Neural progenitor cell (in vitro differentiated cells): Measurements from ENCODE around the gene AVPR1A. TPM values are rescaled to one million over a fixed set of nuclear protein-coding genes. Genes with fewer than 3 reads are reported as not detected.

ENCODE experiments used
- DNase-seq: peaks from one replicate; pipeline ENCODE4 v3.0.0-alpha.2; 2016; ENCODE audit warnings: low spot score
- H2AFZ ChIP-seq: fragments of 200-600 bp; sonication (generic); replicated peaks from 2 replicates; pipeline ENCODE4 v1.6.1; 2016; ENCODE audit warnings: antibody characterized with exemption
- H3F3A ChIP-seq: fragments of 200-600 bp; sonication (generic); 2 replicates; pipeline ENCODE4 v1.6.1; 2016; ENCODE audit warnings: antibody characterized with exemption, low read depth
- H3K27ac ChIP-seq: fragments of 200-600 bp; sonication (generic); 2 replicates; pipeline ENCODE4 v1.5.1; 2016; ENCODE audit warnings: mild to moderate bottlenecking
- H3K27me3 ChIP-seq: fragments of 200-600 bp; sonication (generic); 2 replicates; pipeline ENCODE4 v1.6.1; 2016; ENCODE audit warnings: mild to moderate bottlenecking, moderate library complexity
- H3K36me3 ChIP-seq: fragments of 200-600 bp; sonication (generic); 2 replicates; pipeline ENCODE4 v1.5.1; 2016
- H3K4me1 ChIP-seq: fragments of 200-600 bp; sonication (generic); 2 replicates; pipeline ENCODE4 v1.6.1; 2016; ENCODE audit warnings: mixed run types
- H3K4me2 ChIP-seq: fragments of 200-600 bp; sonication (generic); 2 replicates; pipeline ENCODE4 v1.6.1; 2016
- H3K4me3 ChIP-seq: fragments of 200-600 bp; sonication (generic); 2 replicates; pipeline ENCODE4 v1.5.1; 2016
- H3K79me2 ChIP-seq: fragments of 200-600 bp; sonication (generic); 2 replicates; pipeline ENCODE4 v1.6.1; 2016; ENCODE audit warnings: low read depth
- H3K9ac ChIP-seq: fragments of 200-600 bp; sonication (generic); 2 replicates; pipeline ENCODE4 v1.6.1; 2016
- H3K9me3 ChIP-seq: fragments of 200-600 bp; sonication (generic); 2 replicates; pipeline ENCODE4 v1.5.1; 2016; ENCODE audit warnings: low read depth
- H4K20me1 ChIP-seq: fragments of 200-600 bp; sonication (generic); 2 replicates; pipeline ENCODE4 v1.6.1; 2016; ENCODE audit warnings: low read depth
- H3K27ac Mint-ChIP-seq: 3 replicates; pipeline ENCODE4 v1.8.0; 2021; ENCODE audit warnings: mixed read lengths
- H3K27me3 Mint-ChIP-seq: 2 replicates; pipeline ENCODE4 v1.8.0; 2022; ENCODE audit warnings: low read depth, mild to moderate bottlenecking, inconsistent platforms, moderate library complexity, mixed read lengths; ENCODE audit not compliant: insufficient read depth
- H3K36me3 Mint-ChIP-seq: 3 replicates; pipeline ENCODE4 v1.8.0; 2021; ENCODE audit warnings: mixed read lengths
- H3K4me1 Mint-ChIP-seq: 3 replicates; pipeline ENCODE4 v1.8.0; 2021; ENCODE audit warnings: mixed read lengths
- H3K4me3 Mint-ChIP-seq: 3 replicates; pipeline ENCODE4 v1.8.0; 2021; ENCODE audit warnings: mild to moderate bottlenecking, moderate library complexity, mixed read lengths
- H3K9me3 Mint-ChIP-seq: 3 replicates; pipeline ENCODE4 v1.8.0; 2020; ENCODE audit warnings: mixed read lengths
- CTCF ChIP-seq: fragments of 200-600 bp; sonication (generic); IDR thresholded peaks from 2 replicates; pipeline ENCODE4 v1.5.1; 2017; ENCODE audit warnings: antibody characterized with exemption, mild to moderate bottlenecking
- EZH2 ChIP-seq: fragments of 200-600 bp; sonication (generic); IDR thresholded peaks from 2 replicates; pipeline ENCODE4 v1.6.1; 2017; ENCODE audit warnings: antibody characterized with exemption, mild to moderate bottlenecking, moderate library complexity
- EZH2phosphoT487 ChIP-seq: fragments of 200-600 bp; sonication (generic); IDR thresholded peaks from 2 replicates; pipeline ENCODE4 v1.6.1; 2017; ENCODE audit warnings: antibody characterized with exemption
- total RNA-seq: library from RNA; depleted of rRNA; stranded (reverse); fragments of >200 nt; gene quantifications from 2 replicates; pipeline ENCODE4 v1.2.3, GENCODE V29; 2015; ENCODE audit warnings: low replicate concordance

The AVPR1A gene
- total RNA-seq, 1 donor from 2014 or later = 0.04 TPM

- H4K20me1 ChIP-seq = no peaks in the 10 kb centered on the region
- no peak overlapping the region for H3K4me2 ChIP-seq
- H3K9me3 ChIP-seq = no peaks in the 10 kb centered on the region
- H3F3A ChIP-seq = peaks cover 22% of the 10 kb centered on the region
- H3K9me3 Mint-ChIP-seq = peaks cover 5% of the 10 kb centered on the region
- no peak overlapping the region for H3K9ac ChIP-seq
- H3K4me1 ChIP-seq = peaks cover 8% of the 10 kb centered on the region
- no peak overlapping the region for H3K4me3 ChIP-seq
- peaks cover 26% of the 10 kb centered on the region for H3K27me3 Mint-ChIP-seq
- H3K27me3 ChIP-seq = peaks cover 43% of the 10 kb centered on the region
- H3K4me1 Mint-ChIP-seq = peaks cover 17% of the 10 kb centered on the region
- H3K4me3 Mint-ChIP-seq = no peak overlapping the region
- peaks cover 4% of the 10 kb centered on the region for H3K36me3 Mint-ChIP-seq
- H2AFZ ChIP-seq = no peak overlapping the region
- H3K79me2 ChIP-seq = no peaks in the 10 kb centered on the region
- no peak for TF ChIP-seq EZH2phosphoT487
- no peak for TF ChIP-seq EZH2
- TF ChIP-seq CTCF = no peak
- no peak overlapping the region for H3K27ac ChIP-seq
- no peak overlapping the region for H3K27ac Mint-ChIP-seq
- H3K36me3 ChIP-seq = no peaks in the 10 kb centered on the region
- DNase-seq = no peak
Measured at GRCh38 chr12:63154560-63154959, 3.6 kb upstream of the AVPR1A start.

GRCh38 chr12:63152321-63152700 is 1.3 kb upstream of the AVPR1A start:
- Histone ChIP-seq H3K4me1 (peaks cover 8% of the 10 kb centered on the region), H3K79me2 (no peaks in the 10 kb centered on the region), H3K27me3 (peaks cover 66% of the 10 kb centered on the region), H3F3A (peaks cover 22% of the 10 kb centered on the region), H3K27ac (no peak overlapping the region), H3K36me3 (no peaks in the 10 kb centered on the region), H3K9me3 (no peaks in the 10 kb centered on the region), H4K20me1 (no peaks in the 10 kb centered on the region), H3K4me2 (peak overlapping the region; percentile 85), H2AFZ (no peak overlapping the region), H3K9ac (no peak overlapping the region), H3K4me3 (peak overlapping the region; percentile 55)
- H3K4me1 Mint-ChIP-seq = peaks cover 19% of the 10 kb centered on the region
- TF ChIP-seq EZH2 (no peak), EZH2phosphoT487 (no peak), CTCF (no peak)
- peaks cover 37% of the 10 kb centered on the region for H3K27me3 Mint-ChIP-seq
- peak overlapping the region; percentile 86 for H3K4me3 Mint-ChIP-seq
- H3K36me3 Mint-ChIP-seq = peaks cover 4% of the 10 kb centered on the region
- no peak for DNase-seq
- no peak overlapping the region for H3K27ac Mint-ChIP-seq
- peaks cover 5% of the 10 kb centered on the region for H3K9me3 Mint-ChIP-seq

- Mint-ChIP-seq H3K36me3 (peaks cover 4% of the 10 kb centered on the region), H3K27me3 (peaks cover 37% of the 10 kb centered on the region), H3K9me3 (peaks cover 5% of the 10 kb centered on the region), H3K4me3 (peak overlapping the region; percentile 86), H3K27ac (no peak overlapping the region), H3K4me1 (peaks cover 19% of the 10 kb centered on the region)
- H3K9ac ChIP-seq = no peak overlapping the region
- H3K4me3 ChIP-seq = peak overlapping the region; percentile 55
- no peaks in the 10 kb centered on the region for H3K9me3 ChIP-seq
- H4K20me1 ChIP-seq = no peaks in the 10 kb centered on the region
- H3K4me2 ChIP-seq = peak overlapping the region; percentile 85
- peaks cover 8% of the 10 kb centered on the region for H3K4me1 ChIP-seq
- H3K79me2 ChIP-seq = no peaks in the 10 kb centered on the region
- H3K27me3 ChIP-seq = peaks cover 71% of the 10 kb centered on the region
- H2AFZ ChIP-seq = peak overlapping the region; percentile 97
- no peaks in the 10 kb centered on the region for H3K36me3 ChIP-seq
- peak; percentile 88 for DNase-seq
- peak; percentile 56 for TF ChIP-seq EZH2phosphoT487
- TF ChIP-seq CTCF = peak; percentile 88
- TF ChIP-seq EZH2 = no peak
- H3F3A ChIP-seq = peaks cover 22% of the 10 kb centered on the region
- H3K27ac ChIP-seq = no peak overlapping the region
Measured at GRCh38 chr12:63151623-63152320, 771 bp upstream of the AVPR1A start.
